GM12875 (cell line): ENCODE data around the gene ADAM23.

Experiments used
- H3K4me3 ChIP-seq: one replicate; pipeline ENCODE4 v1.5.1; 2011; ENCODE audit warnings: low read depth, low read length, control low read depth
- CTCF ChIP-seq: IDR thresholded peaks from 2 replicates; pipeline ENCODE4 v1.5.1; 2011; ENCODE audit warnings: low read depth, mild to moderate bottlenecking, control low read depth, inconsistent platforms, low read length, moderate library complexity, borderline replicate concordance; ENCODE audit not compliant: insufficient read depth

Gene ADAM23

DNA sequence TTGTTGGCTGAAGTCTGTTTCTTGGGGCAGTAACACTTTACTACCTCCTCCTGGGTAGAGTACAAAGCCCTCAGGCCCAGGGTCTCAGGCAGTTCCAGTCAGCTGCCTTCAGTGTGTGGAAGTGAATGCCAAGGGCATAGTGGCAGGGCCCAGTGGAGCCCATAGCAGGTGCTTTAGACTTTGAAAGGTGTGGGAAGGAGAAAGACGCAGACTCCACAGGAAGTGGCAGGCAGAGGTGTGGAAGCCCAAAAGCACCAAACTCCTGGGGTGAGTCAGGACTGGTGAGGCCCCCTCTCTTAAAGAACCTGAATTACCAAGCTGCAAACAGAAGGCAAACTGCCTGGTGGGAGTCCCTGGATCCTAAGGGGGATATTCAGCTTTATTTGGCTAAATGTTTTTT is 45.3 kb downstream of the ADAM23 start:
- H3K4me3 ChIP-seq, result no peak overlapping the region
- no peak for TF ChIP-seq CTCF

DNA sequence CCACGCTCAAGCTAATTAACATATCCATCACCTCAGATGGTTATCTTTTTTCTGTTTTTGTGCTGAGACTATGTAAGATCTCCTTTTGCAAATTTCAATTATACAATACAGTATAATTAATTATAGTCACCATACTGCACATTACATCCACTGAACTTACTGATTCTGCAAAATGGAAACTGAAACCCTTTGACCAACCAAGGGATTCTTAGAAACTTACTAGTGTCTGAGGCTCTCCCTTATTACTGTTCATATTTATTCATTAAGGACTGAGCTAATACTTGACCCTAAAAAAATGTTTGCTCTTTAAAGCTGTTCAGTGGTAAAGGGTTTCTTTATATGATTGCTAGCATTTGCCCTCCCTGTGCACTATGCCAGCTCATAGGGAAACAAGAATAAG is 50.7 kb downstream of the ADAM23 start:
- no peak overlapping the region for H3K4me3 ChIP-seq
- TF ChIP-seq CTCF, result no peak

DNA sequence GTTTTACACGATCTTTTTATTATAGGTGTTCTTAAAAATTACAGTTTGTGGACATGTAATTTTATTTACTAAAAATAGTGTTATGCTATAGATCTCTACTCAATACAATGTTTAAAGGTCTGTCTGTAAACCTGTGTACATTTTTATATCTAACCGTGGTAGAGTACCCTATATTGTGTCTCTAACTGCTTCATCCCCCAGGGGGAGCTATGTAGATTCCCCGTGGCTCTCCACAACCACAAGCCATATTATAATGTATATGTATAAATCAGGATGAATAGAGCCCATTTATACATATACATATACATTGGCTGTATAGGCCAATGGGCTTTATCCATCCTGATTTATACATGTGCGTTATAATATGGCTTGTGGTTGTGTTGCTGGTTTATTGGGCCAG is 59.4 kb downstream of the ADAM23 start:
- no peak for TF ChIP-seq CTCF
- no peak overlapping the region for H3K4me3 ChIP-seq

DNA sequence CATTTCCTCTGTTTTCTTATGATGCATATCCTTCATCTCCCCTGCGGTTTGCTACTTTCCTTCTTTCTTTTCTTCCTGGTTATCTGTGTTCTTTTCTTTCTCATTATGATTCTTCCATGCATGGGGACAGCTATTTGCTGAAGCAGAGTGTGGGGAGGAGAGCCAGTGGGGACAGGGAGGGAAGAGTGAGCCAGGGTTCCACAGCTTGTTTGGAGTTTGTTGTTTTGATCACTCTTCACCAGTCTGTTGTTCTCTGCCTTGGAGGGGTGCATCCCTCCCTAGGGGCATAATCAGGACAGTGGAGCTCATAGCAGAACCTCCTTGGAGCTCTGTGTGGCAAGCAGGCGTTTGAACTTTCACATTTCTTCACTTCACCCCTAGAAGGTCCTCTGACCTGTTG is 68.0 kb downstream of the ADAM23 start:
- TF ChIP-seq CTCF, result no peak
- no peak overlapping the region for H3K4me3 ChIP-seq

DNA sequence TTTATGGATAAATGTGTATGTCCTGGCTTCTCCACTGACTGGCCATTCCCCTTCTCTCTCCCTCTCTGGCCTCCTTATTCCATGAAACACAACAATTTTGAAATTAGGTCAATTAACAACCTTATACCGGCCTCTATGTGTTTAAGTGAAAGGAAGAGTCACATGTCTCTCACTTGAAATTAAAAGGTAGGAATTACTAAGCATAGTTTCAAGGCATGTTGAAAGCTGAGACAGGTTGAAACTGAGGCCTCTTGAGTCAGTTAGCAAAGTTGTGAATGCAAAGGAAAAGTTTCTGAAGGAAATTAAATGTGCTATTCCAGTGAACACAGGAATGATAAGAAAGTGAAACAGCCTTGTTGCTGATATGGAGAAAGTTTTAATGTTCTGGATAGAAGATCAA is 69.7 kb downstream of the ADAM23 start:
- TF ChIP-seq CTCF, result no peak

DNA sequence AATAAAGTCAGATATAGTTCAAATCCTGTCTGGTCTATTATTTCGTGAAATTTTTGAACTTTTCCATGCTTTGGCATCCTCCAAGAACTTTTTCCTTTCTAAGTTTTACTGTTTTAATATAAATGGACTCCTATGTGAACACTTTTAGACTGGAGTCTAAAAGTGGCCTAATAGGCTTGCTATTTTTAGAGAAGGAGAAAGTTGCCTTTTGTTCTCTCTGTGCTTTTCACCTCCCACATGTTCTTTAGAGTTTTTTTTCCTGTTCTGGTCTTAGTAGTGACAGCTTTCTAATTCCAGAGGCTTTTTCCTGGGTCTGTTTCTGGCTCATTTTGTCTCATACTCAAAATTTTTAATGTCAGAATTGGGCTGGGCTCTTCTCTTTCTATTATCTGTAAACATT is 72.2 kb downstream of the ADAM23 start:
- TF ChIP-seq CTCF, result no peak
- H3K4me3 ChIP-seq, result no peak overlapping the region

More for the DNA sequence above, 69.7 kb downstream of the ADAM23 start:
- no peak overlapping the region for H3K4me3 ChIP-seq

- H3K4me3 ChIP-seq, result no peak overlapping the region
- no peak for TF ChIP-seq CTCF
Observed at GRCh38 chr2:206518997-206519396, 75.7 kb downstream of the ADAM23 start.
